ENCODE data around the gene PIK3AP1.

PIK3AP1 gene

DNA sequence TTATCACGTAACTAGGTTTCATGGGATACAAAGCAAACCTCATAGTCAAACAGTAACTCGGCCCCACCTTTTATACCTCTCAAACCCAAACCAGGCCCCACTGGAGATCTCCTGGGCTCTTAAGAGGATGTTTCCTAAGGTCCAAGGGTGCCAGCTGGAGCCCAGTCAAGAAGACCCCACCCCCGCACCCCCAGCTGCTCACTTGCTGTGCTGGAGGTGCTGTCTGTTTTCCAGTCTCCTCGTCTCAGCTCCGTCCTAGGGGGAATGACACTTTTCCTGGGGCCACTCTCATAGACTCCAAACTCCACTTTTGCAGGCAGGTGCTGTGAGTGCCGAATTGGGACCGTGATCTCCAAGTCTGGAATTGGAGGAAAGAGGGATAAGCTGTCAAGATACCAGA, 110.8 kb downstream of the PIK3AP1 start:
- no peak for DNase-seq
- ATAC-seq, result no peak

DNA sequence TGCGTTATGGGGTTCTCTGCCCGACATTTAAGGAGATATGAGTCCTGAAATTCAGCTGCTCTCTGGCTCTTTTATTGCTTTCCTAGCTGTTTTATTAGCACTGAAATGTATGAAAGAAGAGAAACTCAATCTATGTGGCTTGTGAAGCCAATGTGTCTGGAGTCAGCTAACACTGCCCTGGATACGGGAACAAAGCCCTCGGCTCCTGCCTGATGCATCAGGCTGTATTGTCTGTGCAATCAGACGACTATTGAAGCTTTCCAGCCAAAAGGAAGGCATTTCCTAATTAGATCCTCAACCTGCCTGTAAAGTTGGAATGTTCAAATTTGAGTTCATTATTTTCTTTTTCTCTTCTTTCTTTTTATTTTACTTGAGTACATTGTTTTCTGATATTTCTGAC, 111.5 kb downstream of the PIK3AP1 start:
- ATAC-seq, result no peak
- DNase-seq, result no peak

DNA sequence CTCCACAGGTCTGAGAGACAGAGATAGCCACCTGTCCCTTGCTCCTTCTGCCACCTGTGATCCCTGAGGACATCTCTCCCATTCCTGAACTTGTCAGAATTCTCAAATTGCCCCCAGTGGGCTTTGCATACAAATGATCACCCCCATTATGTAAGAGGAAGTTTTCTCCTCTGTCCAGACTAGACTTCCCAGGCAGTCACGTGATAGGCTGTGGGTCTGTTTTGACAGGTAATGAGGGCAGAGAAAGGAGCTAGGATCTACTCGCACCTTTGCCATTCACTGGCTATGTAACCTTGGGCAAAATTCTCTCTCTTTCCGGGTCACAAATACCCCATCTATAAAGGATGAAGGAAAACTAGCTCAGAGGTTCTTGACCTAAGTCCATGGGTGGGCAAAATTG, 112.1 kb downstream of the PIK3AP1 start:
- no peak for ATAC-seq

DNA sequence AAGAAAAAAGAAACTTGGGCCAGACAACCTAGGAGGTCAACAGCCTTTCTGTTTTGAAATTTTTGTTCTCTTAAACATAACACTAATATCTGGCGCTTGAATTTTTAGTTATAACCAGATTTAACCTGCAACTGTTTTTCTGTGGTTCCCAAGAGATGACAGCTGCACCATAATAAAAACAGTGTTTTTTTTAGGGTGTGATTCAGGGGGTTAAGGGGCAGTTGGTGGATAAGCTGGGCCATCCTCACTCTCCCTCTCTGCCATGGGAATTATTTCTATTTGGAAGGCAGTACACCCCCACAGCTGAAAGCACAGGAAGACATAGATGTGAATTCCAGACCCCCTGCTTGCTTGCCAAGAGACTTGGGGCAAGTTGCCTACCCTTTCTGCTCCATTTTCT, 113.4 kb downstream of the PIK3AP1 start:
- no peak for ATAC-seq

More for the DNA sequence above, 112.1 kb downstream of the PIK3AP1 start:
- DNase-seq, result no peak

DNA sequence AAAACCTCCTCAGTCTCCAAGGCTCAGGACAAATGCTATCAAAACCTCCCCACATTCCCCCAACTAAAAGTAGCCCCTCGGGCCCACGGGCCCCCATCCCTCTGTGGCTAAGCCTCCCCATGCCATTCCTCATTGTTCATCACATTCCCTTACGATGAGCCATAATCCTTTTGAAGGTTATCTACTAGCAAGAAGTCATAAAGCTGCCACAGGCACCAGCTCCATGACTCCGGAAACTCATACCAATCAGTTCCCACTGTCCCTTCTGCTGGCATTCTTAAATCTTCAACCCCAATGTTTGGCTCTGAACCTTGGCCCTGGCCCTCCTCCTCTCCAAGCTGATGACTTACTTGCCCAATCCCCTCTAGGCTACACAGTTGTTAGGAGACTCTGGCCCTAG, 114.1 kb downstream of the PIK3AP1 start:
- DNase-seq (no peak), ATAC-seq (no peak)

More for the DNA sequence above, 113.4 kb downstream of the PIK3AP1 start:
- DNase-seq, result no peak

DNA sequence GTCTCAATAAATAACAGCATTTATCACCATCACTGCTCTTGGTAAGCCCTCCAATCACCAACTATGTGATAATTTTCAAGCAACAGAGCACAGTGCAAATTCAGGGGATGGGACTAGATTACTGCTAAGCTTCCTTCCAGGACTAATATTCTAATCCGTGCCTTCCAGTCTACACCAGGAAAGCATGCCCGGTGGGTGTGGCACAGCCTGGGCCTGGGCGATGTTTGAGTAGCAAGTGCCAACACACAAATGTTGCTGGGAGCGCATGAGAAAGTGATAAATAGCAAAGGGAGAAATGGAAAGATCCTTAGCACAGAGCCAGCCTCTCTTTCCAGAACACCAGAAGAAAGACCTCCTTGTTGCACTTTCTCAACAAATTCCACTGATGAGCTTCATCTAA, 120.0 kb downstream of the PIK3AP1 start:
- DNase-seq, result no peak
- no peak for ATAC-seq

DNA sequence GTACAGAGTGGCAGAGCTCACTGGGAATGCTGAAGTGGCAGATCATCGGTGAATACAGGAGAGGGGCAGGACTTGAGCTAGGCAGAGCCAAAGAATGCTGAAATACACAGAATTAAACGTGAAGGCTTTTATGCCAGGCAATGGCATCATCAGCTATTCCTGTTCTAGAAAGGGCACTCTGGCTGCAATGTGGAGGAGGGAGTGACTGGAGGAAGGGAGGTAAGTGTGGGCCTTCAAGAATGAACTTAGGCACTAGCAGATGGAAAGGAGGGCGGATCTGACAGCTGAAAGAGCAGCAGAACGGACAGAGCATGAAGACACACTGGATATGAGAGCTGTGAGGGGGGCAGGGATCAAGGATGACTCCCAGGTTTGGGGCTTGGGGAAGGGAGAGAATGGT, 121.5 kb downstream of the PIK3AP1 start:
- DNase-seq (no peak), ATAC-seq (no peak)

DNA sequence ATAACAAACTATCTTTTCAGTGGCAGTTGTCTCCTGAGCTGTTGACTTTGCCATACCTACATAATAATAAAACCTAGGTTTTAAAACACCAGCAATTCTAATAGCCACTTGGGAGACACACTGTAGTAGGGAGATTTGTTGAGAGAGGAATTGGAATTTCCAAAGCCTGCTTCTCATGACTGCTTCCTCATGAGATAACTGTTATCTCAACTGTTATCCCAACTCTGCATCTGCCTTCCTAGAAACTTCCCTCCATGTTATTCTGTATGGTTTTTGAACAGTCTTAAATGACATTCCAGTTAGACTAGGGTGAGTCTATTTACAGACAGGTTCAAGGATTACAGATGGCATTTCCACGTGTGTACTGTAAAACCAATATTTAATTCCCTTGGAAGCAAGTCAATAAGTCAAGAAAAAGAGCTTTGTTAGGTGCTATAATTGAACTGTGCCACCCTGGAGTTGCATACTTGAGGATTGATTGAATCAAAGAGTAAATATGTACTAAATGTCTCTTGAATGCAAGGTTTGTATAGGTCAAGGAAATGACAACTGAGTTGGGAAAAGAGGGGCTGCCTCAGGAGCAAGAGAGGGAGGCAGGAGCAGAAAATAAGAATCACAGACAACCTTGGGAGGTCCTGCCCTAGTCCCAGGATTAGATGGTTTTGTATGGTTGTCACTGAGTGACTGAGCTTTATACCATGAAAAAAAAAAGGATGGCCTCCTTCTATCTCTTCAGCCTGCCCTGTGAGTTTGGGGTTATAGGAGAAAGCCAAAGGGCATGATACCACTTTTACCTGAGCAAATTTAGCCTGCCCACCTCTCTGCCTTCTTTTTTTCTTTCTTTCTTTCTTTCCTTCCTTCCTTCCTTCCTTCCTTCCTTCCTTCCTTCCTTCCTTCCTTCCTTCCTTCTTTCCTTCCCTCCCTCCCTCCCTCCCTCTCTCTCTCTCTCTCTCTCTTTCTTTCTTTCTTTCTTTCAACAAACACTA, 123.6 kb downstream of the PIK3AP1 start:
- no peak for DNase-seq
- ATAC-seq, result no peak

DNA sequence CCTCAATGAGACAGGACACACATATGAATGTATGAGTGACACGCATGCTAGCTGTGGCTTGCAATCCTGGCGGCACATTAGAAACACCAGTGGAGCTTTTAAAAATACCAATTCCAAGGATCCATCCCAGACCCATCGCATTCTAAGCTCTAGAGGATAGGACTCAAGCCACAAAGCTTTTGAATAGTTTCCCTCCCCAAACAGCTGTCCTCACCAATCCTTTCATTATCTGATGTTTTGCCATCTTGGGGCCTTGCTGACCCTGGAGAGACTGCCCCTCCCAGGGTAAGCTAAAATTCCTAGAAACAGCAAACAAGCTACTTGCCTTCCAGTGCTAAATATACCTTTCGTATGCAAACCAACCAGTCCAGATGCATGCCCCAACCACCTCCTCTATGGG, 124.6 kb downstream of the PIK3AP1 start:
- DNase-seq, result no peak
- ATAC-seq, result no peak

DNA sequence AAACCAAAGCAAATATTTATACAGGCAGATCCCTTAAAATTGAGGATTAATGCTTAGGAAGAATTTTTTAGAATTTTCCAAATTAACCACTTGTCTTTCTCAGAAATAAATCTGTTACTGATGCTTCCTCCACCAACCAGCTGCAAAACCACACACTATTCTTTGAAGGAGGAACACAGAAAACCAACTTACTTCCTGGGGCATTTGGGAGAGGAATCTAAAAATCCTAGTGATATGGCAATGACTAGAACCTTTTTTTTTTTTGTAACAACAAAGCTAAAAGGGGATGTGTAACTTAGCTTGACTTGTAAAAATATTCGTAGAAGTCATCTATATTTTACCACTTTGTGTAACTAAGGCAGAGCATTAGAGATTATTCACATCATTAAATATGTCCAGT, 128.4 kb downstream of the PIK3AP1 start:
- ATAC-seq (no peak), DNase-seq (no peak)

DNA sequence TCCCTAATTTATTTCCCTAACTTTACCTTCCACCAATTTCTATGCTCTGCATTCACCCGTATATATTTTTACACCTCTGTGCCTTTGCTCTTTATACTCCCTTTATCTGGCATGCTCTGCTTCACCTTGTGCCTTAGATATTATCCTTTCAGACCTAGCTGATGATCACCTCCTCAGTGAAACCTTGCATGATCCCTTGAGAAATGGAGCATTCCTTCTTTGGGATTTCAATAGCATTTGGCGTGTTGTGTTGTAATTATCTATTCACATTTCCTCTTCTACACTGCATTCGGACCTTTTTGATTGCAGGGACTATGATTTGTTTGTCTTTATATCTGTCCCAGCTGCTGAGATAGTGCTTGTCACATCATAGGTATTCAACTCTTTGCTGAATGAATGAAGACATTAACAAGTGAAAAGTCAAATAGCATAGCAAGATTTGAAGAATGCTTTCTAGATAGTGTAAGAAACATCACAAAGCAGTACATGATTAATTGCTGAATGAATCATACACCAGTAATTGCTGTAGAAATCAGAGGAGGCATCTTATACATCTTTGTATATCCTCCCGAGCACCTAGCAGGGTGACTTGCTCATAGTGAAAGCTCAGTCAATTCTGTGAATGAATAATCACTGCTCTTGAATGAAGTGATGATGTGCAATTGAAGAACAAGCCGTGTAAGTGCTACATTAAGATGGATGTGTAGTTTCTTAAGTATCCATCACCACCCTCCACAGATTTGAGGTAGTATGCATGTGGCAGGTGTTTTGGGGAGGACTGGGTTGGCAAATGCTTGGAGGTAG, 131.5 kb downstream of the PIK3AP1 start:
- no peak for DNase-seq
- ATAC-seq, result peak; percentile 71

DNA sequence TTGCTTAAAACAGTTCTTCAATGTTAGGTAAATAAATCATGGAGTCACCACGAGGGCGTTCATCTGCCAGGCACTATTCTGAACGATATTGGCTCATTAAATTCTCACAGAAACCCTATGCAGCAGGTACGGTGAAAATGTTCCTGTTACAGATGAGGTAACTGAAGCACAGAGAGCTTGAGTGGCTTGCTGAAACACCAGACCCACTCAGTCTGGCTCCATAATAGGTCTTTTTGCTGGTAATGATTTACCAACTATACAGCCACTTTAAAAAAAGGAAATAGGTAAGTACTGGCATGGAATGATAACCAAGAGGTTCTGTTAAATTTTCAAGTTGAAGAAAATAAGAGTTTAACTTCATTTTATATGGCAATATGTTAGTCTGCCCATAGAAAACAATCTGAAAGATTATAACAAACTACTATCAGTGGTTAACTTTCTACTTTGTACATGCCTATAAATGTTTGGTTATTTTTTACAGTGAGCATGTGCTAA, 132.2 kb downstream of the PIK3AP1 start:
- no peak for DNase-seq
- no peak for ATAC-seq

DNA sequence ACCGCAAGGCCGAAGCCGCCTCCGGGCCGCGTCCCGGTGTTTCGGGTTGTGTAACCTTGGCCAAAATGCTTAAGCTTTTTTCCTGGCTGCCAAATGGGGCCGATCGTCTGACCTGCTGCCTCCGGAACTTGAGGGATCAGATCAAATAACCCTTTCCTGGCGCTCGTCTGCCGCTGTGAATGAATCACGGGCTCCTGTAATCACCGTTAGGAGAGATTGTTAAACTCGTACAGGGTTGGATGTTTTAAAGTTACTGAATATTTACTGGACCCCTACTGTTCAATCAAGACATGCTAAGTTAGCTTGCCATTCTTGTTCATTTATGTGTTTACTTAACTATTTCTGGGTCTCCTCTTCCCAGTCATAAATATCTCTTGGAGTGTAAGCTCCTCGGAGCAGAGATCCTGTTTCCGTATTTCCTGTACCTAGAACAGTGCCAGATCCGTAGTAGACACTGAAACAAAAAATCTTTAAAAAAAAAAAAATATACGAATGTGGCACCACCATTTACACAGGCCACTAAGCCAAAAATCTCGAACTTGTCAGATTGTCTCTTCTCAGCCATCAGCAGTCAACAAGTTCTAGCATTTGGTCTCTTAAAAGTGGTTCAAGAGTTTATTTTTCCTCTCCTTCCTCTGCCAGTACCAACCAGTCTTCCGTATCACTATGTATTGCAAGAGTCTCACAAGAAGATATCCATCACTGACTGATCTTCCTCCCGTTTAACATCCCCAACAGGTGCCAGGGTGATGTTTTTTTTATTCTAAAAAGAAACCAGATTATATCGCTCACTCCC, 132.9 kb downstream of the PIK3AP1 start:
- DNase-seq, result no peak
- peak; percentile 12 for ATAC-seq

DNA sequence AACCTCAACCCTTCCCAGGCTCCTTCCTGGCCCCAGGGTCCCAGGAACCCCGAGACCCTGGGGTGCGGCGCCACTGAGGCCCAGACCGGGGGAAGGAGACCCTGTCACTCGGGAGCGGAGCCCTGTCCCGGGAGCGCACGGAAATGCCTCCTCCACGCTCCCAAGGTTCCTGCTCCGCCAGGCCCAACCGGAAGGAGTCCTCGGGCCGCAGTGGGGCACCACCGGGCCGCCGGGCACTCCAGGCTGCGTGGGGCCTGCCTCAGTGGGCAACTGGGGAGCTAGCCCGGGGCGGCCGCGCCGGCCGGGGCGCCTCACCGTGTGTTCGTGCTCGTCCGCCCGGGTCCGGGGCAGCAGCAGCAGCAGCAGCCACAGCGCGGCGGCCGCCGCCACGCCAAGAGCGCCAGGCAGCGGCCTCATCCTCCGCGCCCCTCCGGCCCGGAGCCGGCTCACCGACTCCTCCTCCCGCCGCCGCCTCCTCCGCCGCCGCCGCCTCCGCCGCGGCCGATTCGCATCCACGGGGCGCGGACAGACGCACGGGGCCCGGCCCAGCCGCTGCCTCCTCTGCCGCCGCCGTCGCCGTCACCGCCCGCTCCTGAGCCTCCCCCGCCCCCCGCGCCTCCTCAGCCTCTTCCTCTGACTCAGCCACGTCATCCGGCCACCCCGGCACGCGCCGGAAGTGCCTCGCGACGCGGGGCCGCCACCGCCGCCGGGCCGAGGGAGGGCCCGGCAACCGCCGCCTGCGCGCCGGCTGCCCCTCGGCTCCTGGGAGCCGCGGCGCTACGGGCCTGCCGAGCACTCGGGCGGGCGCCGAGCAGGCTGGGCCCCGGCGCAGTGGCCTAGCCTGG, 133.7 kb downstream of the PIK3AP1 start, which contains the start of gene TM9SF3:
Gene TM9SF3 (minus strand): TSS at position 594 of the 845 bp plus-strand sequence. CDS start 177 bp downstream, at position 417.
- DNase-seq, result peak; percentile 95
- ATAC-seq, result peak; percentile 84

DNA sequence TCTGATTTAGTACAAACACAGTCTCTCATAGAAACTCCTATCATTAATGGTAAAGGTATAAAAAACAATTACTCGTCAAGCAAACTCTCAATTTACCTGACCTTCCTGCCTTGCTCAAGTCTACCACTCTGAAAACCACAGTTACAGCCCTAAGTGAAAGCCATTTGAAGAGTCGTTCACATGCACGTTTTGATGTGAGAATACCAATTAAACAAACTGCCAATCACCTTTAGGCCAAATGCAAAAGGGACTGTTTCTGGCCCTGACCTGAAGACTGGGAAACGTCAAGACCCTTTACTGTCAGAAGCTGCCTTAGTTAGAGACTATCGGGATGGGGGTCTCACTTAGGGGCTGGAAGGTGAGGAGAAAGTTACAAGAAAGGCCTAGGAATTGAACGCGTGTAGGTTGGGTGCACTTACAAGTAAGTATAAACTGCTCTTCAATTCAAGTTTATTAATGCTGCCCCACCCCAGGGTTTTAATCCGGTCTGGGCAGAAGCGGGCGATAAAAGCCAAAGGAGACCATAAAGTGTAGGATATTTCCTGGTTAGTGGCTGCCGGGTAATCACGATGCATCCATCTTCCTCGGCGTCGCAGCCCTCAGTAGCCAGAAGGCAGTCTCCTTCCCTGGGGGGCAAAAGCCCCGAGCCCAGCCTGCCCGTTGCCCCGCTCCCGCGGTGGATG, 134.4 kb downstream of the PIK3AP1 start:
- ATAC-seq (peak; percentile 1), DNase-seq (no peak)

DNA sequence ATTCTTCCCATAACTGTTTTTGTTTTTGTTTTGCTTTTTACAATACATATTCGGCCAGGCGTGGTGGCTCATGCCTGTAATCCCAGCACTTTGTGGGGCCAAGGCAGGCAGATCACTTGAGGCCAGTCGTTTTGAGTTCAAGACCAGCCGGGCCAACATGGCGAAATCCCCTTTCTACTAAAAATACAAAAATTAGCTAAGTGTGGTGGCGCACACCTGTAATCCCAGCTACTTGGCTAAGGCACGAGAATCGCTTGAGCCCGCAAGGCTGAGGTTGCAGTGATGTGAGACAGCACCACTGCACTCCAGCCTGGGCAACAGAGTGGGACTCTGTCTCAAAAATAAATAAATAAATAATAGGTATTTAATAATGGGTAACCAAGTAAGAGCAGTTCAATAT, 135.8 kb downstream of the PIK3AP1 start:
- no peak for ATAC-seq
- no peak for DNase-seq

DNA sequence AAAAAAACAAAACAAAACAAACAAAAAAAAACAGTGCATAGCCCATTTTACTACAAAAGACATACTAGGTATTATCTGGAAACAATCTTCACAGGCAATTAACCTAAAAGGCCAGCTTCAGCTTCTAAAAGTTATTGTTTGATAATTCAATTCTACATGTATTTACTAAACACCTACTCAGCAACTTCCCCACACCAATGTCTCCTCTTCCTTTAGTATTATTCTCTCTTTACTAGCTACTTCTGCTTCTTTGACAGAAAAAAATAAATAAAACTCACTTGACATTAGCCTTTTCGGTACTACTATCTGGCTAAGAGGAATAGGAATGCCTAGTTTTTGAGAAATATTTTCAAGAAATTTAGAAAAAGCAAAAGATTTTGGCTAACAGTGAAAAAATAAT, 136.3 kb downstream of the PIK3AP1 start:
- DNase-seq (no peak), ATAC-seq (no peak)

DNA sequence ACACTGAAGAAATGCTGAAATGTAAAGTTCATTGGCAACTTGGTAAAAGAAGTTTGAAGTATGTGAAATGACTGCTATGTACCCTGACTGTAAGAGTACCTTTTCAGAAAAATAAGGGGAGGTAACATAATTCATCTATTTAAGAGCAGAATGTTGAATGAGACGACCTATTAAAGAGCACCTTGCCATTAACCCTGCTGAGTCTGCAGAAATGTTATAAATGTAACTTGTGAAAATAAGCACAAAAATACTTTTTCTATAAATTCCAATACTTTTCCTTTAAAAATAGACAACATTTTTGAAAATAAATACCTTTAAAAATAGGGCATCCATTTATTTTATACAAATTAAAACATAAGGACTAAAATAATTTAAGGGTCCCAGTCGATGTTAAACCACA, 141.2 kb downstream of the PIK3AP1 start:
- ATAC-seq (no peak), DNase-seq (no peak)

DNA sequence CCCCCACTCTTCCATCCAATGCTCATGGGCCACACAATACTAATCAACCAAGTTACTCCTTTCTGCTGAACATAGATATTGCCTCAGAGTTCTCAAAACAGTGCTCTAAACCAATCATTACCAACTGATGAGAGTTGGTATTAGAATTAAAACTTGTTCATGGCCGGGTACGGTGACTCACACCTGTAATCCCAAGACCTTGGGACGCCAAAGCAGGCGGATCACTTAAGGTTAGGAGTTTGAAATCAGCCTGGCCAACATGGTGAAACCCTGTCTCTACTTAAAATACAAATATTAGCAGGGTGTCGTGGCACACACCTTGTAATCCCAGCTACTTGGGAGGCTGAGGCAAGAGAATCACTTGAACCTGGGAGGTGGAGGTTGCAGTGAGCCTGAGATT, 141.7 kb downstream of the PIK3AP1 start:
- DNase-seq (no peak), ATAC-seq (no peak)

DNA sequence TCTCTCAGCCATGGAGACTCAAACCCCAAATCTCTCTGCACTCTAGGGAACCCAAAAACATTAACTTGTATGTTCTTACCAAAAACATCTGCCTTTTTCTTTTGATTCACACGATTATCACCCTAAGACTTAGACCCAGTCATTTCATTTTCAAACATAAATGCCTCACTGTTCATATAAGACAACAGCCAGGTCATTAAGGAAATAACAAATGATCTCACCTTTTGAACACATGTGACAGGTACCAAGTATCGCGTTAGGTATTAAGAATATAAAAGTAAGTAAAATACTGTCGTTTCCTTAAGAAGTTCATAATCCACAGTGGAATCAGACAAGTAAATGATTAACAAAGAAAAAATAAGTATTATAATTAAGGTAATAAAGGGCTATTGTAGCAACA, 142.3 kb downstream of the PIK3AP1 start:
- no peak for DNase-seq
- no peak for ATAC-seq

Measured in stimulated activated naive CD8-positive, alpha-beta T cell treated with anti-CD3 and anti-CD28 coated beads, Interleukin-15, Interleukin-2, amounts not matched to agents 100 U/mL and 50 U/mL, for 24 hours (primary cell).